ENCODE results near the gene CHPF.

GRCh38 chr2:219567131-219567530, 23.5 kb upstream of the CHPF start:
- TF ChIP-seq EZH2phosphoT487 (IDR thresholded peaks at IDR 0.05; ENCODE audit: insufficient read depth, low read depth) (no peak), EZH2 (IDR thresholded peaks at IDR 0.05; ENCODE audit: insufficient read depth, poor library complexity, severe bottlenecking) (no peak)
